GM20000 (cell line): ENCODE measurements around the gene TMEM178B.
"Not testable (repeated sequence)": the region's sequence is repeated elsewhere in the genome, so short reads cannot be mapped to it uniquely, and the experiment has no call there.

ENCODE experiments used
- DNase-seq: peaks from one replicate; pipeline ENCODE4 v3.0.0; 2012; ENCODE audit warnings: low spot score
- CTCF ChIP-seq: IDR thresholded peaks from 2 replicates; pipeline ENCODE4 v1.5.1; 2012; ENCODE audit warnings: mild to moderate bottlenecking, control low read depth; ENCODE audit errors: extremely low read depth, missing control alignments

The TMEM178B gene

GRCh38 chr7:141160246-141160860, 86.5 kb downstream of the TMEM178B start:
- DNase-seq: no peak
- no peak for TF ChIP-seq CTCF

- no peak for TF ChIP-seq CTCF
- DNase-seq: no peak
Observed at GRCh38 chr7:141161550-141162535, 88.0 kb downstream of the TMEM178B start.

- no peak for DNase-seq
- TF ChIP-seq CTCF: no peak
Observed at GRCh38 chr7:141165521-141165920, 91.7 kb downstream of the TMEM178B start.

- TF ChIP-seq CTCF: no peak
- DNase-seq: no peak
Observed at GRCh38 chr7:141166926-141167325, 93.1 kb downstream of the TMEM178B start.

- TF ChIP-seq CTCF: no peak
- DNase-seq: no peak
Observed at GRCh38 chr7:141167381-141167964, 93.6 kb downstream of the TMEM178B start.

- DNase-seq: not testable (repeated sequence)
Observed at GRCh38 chr7:141169157-141169556, 95.3 kb downstream of the TMEM178B start.

GRCh38 chr7:141175728-141176127, 101.9 kb downstream of the TMEM178B start:
- not testable (repeated sequence) for DNase-seq

GRCh38 chr7:141177120-141177519, 103.3 kb downstream of the TMEM178B start:
- not testable (repeated sequence) for DNase-seq
